Neuron (in vitro differentiated cells): Measurements from ENCODE around the gene SPOCK1.
"Not testable (repeated sequence)": the region's sequence is repeated elsewhere in the genome, so short reads cannot be mapped to it uniquely, and the experiment has no call there.

Source experiments
- H2AFZ ChIP-seq: one replicate; pipeline ENCODE4 v1.6.1; 2013; ENCODE audit warnings: low read depth, mild to moderate bottlenecking, inconsistent platforms, low read length, moderate library complexity
- H3K27me3 ChIP-seq: one replicate; pipeline ENCODE4 v1.6.1; 2013; ENCODE audit warnings: low read length; ENCODE audit not compliant: insufficient read depth
- H3K36me3 ChIP-seq: one replicate; pipeline ENCODE4 v1.6.1; 2013; ENCODE audit warnings: low read length; ENCODE audit not compliant: insufficient read depth
- H3K4me1 ChIP-seq: one replicate; pipeline ENCODE4 v1.6.1; 2013; ENCODE audit warnings: low read length; ENCODE audit not compliant: insufficient read depth
- H3K4me3 ChIP-seq: 2 replicates; pipeline ENCODE4 v1.5.1; 2013; ENCODE audit warnings: mild to moderate bottlenecking, low read length, moderate library complexity
- H3K9me3 ChIP-seq: one replicate; pipeline ENCODE4 v1.6.1; 2013; ENCODE audit warnings: low read length

SPOCK1 gene

GRCh38 chr5:137502632-137503031 is 3.5 kb upstream of the SPOCK1 start:
- H3K27me3 ChIP-seq, result peaks cover 3% of the 10 kb centered on the region

GRCh38 chr5:137501846-137502406 is 2.8 kb upstream of the SPOCK1 start:
- no peak overlapping the region for H3K4me3 ChIP-seq
- H3K36me3 ChIP-seq, result no peaks in the 10 kb centered on the region
- H3K27me3 ChIP-seq, result peaks cover 3% of the 10 kb centered on the region
- H2AFZ ChIP-seq, result no peak overlapping the region
- no peaks in the 10 kb centered on the region for H3K9me3 ChIP-seq
- H3K4me1 ChIP-seq, result peaks cover 4% of the 10 kb centered on the region

More at GRCh38 chr5:137502632-137503031, 3.5 kb upstream of the SPOCK1 start:
- Histone ChIP-seq H3K4me1 (no peaks in the 10 kb centered on the region), H2AFZ (no peak overlapping the region), H3K9me3 (no peaks in the 10 kb centered on the region), H3K36me3 (no peaks in the 10 kb centered on the region), H3K4me3 (no peak overlapping the region)

- no peaks in the 10 kb centered on the region for H3K9me3 ChIP-seq
- H3K36me3 ChIP-seq, result no peaks in the 10 kb centered on the region
- peaks cover 4% of the 10 kb centered on the region for H3K4me1 ChIP-seq
- H3K4me3 ChIP-seq, result no peak overlapping the region
- H2AFZ ChIP-seq, result no peak overlapping the region
- H3K27me3 ChIP-seq, result peaks cover under 1% of the 10 kb centered on the region
Measured at GRCh38 chr5:137501226-137501625, 2.1 kb upstream of the SPOCK1 start.

- Histone ChIP-seq H3K4me3 (no peak overlapping the region), H3K4me1 (peaks cover 4% of the 10 kb centered on the region), H3K9me3 (no peaks in the 10 kb centered on the region), H3K27me3 (no peaks in the 10 kb centered on the region), H3K36me3 (no peaks in the 10 kb centered on the region), H2AFZ (no peak overlapping the region)
Measured at GRCh38 chr5:137500615-137501225, 1.6 kb upstream of the SPOCK1 start.

GRCh38 chr5:137499506-137499847 is 351 bp upstream of the SPOCK1 start:
- H3K27me3 ChIP-seq, H3K36me3 ChIP-seq, H3K4me3 ChIP-seq, H2AFZ ChIP-seq, H3K9me3 ChIP-seq, H3K4me1 ChIP-seq: not testable (repeated sequence)

- Histone ChIP-seq H3K4me3 (peak overlapping the region; percentile 65), H3K4me1 (peaks cover 4% of the 10 kb centered on the region), H3K27me3 (no peaks in the 10 kb centered on the region), H2AFZ (peak overlapping the region; percentile 99), H3K9me3 (no peaks in the 10 kb centered on the region), H3K36me3 (no peaks in the 10 kb centered on the region)
Measured at GRCh38 chr5:137498301-137498735, 808 bp downstream of the SPOCK1 start.

- no peaks in the 10 kb centered on the region for H3K27me3 ChIP-seq
- peak overlapping the region; percentile 65 for H3K4me3 ChIP-seq
Measured at GRCh38 chr5:137497396-137498290, 1.5 kb downstream of the SPOCK1 start.

GRCh38 chr5:137496919-137497318 is 2.2 kb downstream of the SPOCK1 start:
- peaks cover 4% of the 10 kb centered on the region for H3K4me1 ChIP-seq
- no peak overlapping the region for H2AFZ ChIP-seq
- no peaks in the 10 kb centered on the region for H3K9me3 ChIP-seq
- no peak overlapping the region for H3K4me3 ChIP-seq
- no peaks in the 10 kb centered on the region for H3K27me3 ChIP-seq
- no peaks in the 10 kb centered on the region for H3K36me3 ChIP-seq

More at GRCh38 chr5:137497396-137498290, 1.5 kb downstream of the SPOCK1 start:
- H3K9me3 ChIP-seq, result no peaks in the 10 kb centered on the region
- H2AFZ ChIP-seq, result peak overlapping the region; percentile 99
- peaks cover 4% of the 10 kb centered on the region for H3K4me1 ChIP-seq
- no peaks in the 10 kb centered on the region for H3K36me3 ChIP-seq

GRCh38 chr5:137492331-137492730 is 6.8 kb downstream of the SPOCK1 start:
- Histone ChIP-seq H3K9me3 (no peaks in the 10 kb centered on the region), H3K36me3 (no peaks in the 10 kb centered on the region), H3K4me3 (no peak overlapping the region), H3K27me3 (no peaks in the 10 kb centered on the region), H3K4me1 (peaks cover 9% of the 10 kb centered on the region), H2AFZ (no peak overlapping the region)

GRCh38 chr5:137491121-137491520 is 8.0 kb downstream of the SPOCK1 start:
- Histone ChIP-seq H3K4me1 (peaks cover 8% of the 10 kb centered on the region), H3K36me3 (no peaks in the 10 kb centered on the region), H3K4me3 (no peak overlapping the region), H3K9me3 (no peaks in the 10 kb centered on the region), H2AFZ (no peak overlapping the region), H3K27me3 (no peaks in the 10 kb centered on the region)

- no peaks in the 10 kb centered on the region for H3K9me3 ChIP-seq
- no peaks in the 10 kb centered on the region for H3K27me3 ChIP-seq
- no peak overlapping the region for H3K4me3 ChIP-seq
- H2AFZ ChIP-seq, result no peak overlapping the region
- H3K4me1 ChIP-seq, result peaks cover 8% of the 10 kb centered on the region
- no peaks in the 10 kb centered on the region for H3K36me3 ChIP-seq
Measured at GRCh38 chr5:137490591-137490990, 8.5 kb downstream of the SPOCK1 start.

GRCh38 chr5:137488974-137489373 is 10.2 kb downstream of the SPOCK1 start:
- H3K27me3 ChIP-seq, result no peaks in the 10 kb centered on the region
- H2AFZ ChIP-seq, result no peak overlapping the region
- no peaks in the 10 kb centered on the region for H3K9me3 ChIP-seq
- no peaks in the 10 kb centered on the region for H3K36me3 ChIP-seq
- H3K4me3 ChIP-seq, result no peak overlapping the region
- peaks cover 8% of the 10 kb centered on the region for H3K4me1 ChIP-seq

GRCh38 chr5:137488516-137488915 is 10.6 kb downstream of the SPOCK1 start:
- Histone ChIP-seq H2AFZ (no peak overlapping the region), H3K9me3 (no peaks in the 10 kb centered on the region), H3K4me1 (peaks cover 8% of the 10 kb centered on the region), H3K36me3 (no peaks in the 10 kb centered on the region), H3K4me3 (no peak overlapping the region), H3K27me3 (no peaks in the 10 kb centered on the region)
